T-helper 9 cell (primary cell): ENCODE results near the gene SEMA6A.

ENCODE experiments used
- DNase-seq: peaks from one replicate; pipeline ENCODE4 v3.0.0-alpha.2; 2020

Gene SEMA6A

DNA sequence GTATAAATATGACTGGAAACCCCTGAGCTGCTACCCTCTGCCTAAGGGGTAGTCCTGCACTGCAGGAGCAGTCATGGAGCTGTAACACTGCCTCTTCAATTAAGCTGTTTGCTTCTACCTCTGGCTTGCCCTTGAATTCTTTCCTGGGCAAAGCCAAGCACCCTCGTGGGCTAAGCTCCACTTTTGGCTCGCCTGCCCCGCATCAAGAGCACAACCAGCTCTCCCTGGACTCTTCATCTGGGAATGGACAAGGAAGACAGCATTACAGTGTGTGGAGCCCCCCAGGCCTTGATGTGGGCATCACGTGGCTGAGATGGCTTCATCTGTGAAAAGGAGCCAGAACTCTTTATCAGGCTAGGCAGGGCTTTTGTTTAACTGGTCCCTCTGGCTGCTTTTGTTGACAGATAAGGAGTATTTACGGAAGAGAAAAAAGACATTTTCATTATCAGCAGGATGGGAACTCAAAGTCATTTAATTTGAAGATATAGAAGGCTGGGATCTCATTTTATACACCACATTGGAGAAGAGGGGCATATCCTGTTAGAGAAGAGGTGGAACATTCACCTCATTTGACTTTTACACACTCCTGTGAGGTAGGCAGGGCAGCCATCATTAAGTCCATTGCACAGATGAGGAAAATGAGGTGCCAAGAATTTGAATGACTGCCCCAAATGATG, 137.8 kb downstream of the SEMA6A start:
- DNase-seq = no peak

DNA sequence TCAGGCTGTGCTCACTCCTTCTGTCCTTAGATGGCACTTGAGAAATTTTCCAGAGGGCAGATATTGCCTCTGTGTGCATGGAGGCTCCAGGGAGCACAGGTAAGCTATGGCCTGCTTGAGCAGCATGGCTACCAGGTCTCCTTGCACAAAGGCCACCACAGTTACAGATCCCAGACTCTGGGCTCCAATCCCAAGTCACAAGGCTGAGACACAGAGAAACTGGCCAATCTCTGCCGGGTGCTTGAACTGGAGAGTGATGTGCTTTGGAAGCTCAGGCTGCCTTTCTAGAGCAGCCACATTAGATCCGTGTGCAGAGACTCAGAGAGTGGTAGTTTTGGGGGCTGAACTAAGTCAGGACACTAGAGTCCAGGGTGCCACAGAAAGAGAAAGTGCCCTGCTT, 145.7 kb downstream of the SEMA6A start:
- no peak for DNase-seq

DNA sequence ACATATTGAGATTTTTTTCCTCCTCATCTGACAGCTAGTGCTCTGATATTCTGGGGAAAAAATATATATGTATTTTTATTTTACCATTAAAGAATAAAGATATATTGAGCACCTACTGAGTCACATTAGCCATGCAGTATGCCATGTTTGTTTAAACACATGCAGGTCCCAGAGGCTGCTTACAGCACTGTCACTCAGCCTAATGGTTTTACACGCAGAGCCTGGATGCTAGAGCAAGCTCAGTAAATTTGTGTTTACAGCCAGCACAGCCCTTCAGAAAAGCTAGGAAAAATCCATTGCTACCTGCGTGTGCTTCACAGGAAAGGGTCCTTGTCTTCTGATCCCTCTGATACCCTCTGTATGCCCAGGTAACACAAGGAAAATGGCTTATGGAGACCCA, 146.2 kb downstream of the SEMA6A start:
- no peak for DNase-seq

DNA sequence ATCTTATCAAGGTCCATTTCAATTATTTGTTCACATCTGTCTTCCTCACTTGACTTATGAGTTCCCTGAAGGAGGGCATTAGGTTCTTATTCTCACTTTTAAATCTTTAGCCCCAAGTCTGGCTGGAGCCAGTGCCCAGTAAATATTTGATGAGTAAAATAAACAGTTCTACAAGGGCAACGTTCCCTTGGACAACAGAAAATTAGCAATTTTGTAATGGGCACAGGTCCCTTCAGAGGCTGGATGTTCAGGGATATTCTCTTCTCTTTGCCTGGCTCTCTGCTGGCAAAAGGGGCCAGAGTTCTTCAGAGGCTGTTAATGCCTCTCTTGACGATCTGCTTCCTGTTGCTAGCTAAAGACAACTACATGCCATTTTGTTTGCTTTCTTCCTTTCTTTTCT, 149.7 kb downstream of the SEMA6A start:
- no peak for DNase-seq

DNA sequence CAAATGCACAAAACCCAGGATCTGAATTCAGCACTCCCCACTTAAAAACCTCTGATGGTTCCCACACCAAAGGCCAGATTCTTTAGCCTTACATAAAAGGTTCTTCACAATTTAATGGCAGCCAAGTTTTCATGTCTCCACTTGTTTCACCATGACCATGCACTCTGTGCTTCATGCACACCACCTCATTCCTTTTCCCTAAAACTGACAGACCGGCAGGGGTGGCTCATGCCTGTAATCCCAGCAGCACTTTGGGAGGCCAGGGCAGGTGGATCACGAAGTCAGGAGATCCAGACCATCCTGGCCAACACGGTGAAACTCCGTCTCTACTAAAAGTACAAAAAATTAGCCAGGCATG, 150.4 kb downstream of the SEMA6A start:
- DNase-seq = no peak

DNA sequence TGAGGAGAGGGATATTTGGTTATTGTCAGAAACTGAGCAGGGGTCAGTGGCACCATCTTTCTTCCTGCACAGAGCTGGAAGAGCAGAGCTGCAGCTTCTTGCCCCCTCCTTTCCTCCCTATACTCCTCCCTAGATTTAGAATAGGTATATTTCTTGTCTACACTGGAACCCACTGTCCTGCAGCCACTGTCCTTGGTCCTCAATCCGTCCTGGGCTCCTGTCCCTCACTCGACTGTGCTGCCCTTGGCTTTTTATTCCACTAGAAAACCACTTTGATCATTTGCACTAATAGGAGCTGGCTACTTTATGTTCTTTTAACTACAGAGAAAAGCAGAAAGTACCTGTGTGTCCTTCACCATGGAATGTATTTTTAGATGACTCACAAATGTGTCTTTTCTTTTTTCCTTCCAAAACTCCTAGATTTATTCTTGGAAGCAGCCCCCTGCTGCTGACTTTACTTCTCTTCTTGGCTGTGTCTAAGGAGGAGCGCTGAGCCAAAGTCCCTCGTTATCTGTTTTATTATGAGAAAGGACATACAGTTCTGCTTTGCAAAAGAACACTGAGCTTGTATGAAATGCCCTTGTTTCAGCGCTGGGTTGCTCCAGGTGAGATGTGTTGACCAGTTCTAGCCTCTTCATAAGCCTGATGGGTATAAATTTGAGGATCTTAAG, 150.9 kb downstream of the SEMA6A start:
- no peak for DNase-seq

DNA sequence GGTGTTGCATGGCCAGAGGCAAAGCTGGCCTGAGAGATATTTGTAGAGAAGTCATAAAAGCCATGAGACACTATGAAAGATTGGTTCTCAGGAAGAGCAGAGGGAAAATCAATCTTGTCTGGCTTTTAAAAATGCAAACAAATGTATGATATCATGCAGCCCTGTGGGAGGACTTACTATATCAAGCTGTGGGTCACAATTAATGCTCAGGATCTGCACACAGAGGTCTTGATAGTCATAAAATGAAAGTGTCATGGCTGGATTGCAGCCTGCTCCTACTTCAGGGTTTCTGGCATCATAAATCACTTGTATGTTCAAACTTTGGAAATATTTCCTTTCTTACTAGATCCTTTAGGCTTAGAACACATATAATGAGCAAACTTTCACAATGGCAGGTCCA, 151.5 kb downstream of the SEMA6A start:
- DNase-seq = no peak

DNA sequence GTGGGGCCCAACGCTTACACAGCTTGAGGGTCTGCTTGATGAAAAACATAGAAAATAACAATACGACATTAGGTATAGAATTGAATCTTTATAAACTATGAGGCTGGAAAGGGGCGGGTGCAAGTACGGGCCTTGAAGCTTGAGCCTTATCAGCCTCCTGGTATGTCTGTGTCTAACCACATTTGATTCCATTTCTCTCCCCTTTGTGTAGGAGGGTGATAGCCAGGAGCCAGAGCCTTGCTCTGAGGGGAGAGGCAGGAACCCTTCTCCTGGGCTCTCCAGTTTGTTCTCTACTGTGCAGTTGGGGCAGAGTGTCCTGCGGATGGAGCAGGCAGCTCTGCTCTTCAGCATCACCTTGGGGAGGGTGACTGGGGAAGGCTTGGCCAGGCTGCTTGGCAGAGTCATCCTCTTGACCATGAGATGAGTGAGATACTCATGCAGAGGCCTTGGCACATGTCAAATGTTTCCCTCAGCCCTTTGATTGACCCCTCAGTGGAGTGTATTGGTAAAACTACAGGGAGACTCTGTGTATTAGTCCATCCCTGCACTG, 153.5 kb downstream of the SEMA6A start:
- no peak for DNase-seq

DNA sequence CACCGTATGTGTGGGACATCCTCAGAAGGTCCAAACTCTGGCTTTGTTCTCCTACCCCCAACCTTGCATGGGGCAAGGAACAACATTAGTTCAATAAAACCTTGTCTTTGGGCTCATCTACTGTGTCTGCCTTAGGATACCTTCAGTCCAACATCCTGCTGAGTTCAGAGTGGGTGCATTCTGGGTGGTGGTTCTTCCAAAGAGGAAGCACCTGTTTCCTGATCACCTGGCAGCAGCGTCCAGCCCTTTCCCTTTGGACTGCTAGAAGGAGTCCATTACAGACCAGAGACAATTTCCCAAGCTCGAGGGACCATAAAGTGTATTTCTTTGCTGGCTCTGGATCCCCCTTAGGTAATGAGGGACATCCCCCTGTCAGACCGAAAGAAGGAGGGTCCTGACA, 154.1 kb downstream of the SEMA6A start:
- no peak for DNase-seq

DNA sequence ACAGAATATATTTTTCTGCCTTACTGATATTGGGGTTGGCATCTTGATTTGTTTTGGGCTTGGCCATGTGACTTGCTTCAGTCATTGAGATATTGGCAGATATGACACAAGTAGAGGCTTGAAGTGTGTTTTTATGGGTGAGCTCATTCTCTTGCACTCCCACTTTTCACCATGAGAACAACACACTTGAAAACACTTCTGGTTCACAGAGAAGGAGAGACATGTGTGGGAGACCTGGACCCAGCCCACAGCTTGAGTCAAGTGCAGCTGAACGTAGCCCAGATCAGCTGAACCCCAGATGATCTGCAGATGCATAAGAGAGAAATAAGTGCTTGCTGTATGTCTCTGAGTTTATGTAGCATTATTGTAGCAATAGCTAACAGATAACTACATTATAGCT, 155.4 kb downstream of the SEMA6A start:
- no peak for DNase-seq

DNA sequence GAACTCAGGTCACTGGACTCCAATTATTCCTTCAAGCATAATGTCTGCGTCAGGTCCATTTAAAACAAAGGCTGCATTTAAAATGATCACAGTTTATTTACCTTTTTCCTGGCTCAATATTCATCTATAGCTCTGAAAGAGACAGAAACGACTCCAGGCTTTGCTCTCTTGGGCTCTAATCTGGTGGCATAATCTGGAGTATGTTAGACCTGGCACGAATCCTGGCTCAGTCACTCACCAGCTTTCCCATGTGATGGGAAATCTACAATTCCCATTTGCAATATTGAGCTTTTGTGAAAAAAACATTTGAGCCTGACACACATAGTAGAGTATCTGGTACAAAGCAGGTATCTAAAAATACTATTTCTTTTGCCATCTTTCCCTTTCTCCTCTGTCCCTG, 155.8 kb downstream of the SEMA6A start:
- DNase-seq = no peak

DNA sequence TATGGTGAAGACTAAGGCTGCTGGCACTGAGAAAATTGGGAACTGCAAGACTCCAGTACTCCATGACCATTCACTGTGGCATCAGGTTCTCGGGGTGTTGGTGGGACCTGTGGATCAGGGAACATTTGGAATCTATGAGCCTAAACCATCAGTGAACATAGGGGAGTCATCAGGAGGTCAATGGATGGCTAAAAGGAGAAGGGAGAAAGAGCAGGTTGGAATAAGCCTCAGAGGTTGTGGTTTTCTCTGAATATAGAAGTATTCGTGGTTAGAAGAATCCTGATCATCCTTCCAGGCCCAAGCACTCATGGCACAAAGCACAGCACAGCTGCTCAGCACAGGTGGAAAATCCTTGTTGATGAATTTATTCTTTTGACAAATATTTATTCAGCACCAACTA, 156.6 kb downstream of the SEMA6A start:
- DNase-seq = no peak

DNA sequence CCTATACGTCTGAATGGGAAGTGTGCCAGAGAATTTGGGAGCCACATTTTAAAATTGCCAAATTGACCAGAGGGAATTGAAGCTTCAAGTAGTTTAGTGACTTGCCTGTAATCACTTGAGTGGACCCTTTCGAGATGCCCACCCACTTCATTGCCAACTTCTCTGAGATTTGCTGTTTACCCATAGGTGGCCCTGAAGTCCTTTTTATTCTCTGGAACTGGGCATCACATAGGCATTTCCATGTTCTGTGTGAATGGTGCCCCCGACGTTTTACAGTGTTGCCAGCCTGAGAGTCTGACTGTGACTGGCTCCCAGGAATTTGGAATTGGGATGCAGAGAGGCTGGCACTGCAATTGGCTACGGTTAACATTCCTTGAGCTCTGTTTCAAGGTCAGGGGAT, 158.6 kb downstream of the SEMA6A start:
- no peak for DNase-seq

DNA sequence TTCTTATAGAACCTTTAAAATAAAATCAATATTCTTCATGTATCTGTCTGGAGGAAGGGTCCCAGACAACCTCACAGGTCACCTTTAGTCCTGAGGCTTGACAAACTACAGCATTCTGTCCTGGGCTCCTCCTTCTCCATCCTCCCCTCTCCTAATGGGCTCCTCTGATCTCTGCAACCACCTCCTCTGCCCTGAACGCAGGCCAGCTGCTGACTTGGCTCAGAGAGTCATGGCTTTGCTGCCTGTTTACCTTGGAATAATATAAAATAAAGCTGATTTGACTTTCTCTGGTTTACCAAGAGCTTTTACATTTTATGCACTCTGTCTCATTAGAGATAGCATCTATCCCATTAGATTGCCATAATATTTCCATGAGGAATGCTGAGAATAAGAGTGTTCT, 159.4 kb downstream of the SEMA6A start:
- DNase-seq = no peak

DNA sequence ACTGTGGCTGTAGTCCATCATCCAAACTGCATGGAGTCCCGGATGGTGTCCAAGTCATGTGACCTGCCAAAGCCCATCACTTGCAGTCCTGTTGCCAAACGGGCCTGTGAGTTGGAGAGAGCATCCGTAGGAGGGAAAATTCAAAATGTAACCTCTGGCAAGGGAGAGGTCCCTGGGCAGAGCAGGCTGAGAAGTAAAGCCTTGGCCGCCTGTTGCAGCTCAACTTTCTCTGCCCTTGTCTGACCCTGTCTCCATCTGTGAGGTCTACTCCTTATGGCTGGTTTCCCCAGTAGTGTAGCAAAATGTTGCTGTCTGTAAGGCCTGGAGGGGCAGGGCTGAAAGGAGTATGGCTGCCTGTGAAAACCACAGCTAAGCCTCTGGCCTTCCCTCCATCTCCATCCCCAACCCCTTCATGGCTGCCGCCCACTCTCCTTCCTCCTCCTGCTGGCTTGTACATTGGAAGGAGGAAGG, 163.5 kb downstream of the SEMA6A start:
- no peak for DNase-seq

DNA sequence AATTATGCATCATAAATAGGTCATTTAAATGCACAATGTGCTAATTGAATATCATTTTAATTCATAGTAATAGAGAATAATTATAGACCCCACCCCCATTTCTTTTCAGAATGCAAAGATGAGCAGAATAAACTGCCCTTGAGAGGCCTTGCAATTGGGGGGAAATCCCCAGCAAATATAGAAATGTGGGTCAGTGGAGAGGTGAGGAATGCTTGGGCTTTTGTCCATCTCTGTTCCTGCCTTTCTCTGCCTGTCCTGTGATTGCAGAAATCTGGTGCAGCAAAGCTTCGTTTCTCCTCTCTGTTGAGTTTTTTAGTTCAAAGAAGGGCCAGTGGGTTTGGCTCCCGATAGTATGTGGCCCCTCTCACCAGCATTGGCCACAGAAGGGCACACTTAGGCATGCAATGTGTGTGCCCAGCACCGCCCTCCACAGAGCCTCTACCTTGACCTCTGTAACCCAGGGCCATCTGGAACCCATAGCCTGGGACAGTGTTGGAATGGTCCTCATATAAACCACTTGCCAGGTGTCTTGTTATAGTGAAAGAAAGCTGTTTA, 164.2 kb downstream of the SEMA6A start:
- DNase-seq = no peak

DNA sequence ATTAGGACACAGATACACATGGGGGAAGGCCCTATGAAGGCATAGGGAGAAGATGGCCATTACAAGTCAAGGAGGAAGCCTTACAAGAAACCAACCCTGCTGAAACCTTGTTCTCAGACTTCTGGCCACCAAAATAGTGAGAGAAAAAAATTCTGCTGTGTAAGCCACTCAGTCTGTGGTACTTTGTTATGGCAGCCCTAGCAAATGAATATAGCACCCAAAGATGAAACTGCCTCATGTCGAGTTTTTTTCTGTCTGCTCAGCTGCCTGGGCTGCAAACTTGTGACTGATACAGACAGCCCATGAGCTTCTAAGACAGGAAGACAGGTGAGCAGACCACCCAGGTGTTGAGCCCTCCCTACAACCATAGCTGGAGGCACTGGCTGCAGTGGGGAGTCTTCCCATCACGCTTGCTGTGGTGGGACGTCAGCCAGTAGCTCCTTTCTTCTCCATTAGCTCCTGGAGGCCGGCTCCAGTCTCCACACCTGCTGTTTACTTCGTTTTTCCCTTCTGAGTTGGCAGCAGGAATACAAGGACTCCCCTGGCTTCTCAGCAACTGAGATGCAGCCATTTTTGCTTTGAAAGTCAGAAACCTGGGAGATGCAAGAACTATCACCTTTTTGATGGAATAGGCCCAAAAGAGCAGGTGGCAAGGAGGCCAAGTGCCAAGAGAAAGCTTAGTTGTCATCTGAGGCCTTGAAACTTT, 164.9 kb downstream of the SEMA6A start:
- DNase-seq = no peak

DNA sequence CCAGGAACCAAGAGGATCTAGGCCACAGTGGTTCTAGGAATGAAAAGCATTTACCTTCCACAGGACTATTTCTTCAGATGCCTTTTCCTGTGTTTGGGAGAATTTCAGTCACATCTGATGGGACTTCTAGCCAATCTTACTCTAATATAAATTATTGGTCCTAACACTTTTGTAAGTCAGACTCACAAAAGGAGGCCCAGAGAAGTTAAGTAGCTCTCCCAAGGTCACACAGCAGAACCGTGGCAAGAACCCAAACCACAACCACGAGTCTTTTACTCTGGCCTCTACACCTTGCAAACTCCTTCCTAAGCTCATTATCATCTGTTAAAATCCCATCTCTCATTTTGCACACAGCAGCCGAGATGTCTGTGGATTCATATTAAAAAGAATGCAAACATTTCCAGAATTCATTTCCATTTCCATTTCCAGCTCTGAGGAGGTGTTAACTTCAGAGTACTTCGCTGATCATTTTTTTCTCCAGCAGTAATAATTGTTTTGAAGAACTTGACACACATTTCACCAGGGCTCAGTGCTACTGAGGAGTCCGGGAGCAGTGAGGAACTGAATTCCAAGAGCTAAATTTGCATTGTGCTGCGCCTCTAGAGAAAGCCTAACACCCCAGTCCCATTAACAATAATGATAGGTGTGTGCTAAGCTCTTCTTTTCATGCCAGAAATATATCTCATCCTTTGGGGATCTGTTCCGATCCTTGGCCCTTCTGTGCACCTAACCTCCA, 168.1 kb downstream of the SEMA6A start:
- DNase-seq = no peak

DNA sequence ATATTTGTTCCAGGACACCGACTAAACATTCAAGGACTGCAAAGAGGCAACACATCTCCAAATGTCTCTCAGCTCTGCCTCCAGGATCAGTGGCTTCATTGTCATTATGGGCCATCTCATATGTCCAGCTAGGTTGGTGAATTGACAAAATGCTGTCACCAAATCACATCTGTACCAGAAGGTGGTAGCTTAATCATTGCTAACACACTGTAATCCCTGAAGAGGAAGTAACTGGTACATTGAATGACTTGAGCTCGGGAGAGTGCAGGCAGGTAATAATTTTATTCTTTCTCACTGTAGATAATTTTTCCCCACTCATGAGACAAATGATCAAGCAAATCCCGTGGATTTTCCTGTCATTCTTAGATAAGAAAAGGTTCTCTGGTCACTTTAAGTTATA, 169.8 kb downstream of the SEMA6A start:
- no peak for DNase-seq

DNA sequence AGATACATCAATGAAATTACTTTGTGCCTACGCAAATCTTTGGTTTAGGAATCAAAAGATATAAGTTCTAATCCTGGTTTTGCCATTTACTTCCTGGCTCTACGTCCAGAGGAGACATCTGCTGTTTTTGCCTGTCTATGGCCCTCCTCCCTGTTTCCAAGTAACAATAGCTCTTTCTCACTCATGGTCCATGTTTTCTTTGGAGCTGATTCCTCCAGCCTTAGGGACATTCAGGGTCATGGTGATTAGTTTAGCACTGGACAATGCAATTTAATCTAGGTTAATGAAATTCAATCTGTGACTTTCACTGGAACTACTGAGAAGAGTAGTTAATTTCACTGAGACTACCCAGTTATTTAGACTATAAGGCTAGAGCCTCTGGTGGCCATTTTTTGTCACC, 170.6 kb downstream of the SEMA6A start:
- DNase-seq = no peak

DNA sequence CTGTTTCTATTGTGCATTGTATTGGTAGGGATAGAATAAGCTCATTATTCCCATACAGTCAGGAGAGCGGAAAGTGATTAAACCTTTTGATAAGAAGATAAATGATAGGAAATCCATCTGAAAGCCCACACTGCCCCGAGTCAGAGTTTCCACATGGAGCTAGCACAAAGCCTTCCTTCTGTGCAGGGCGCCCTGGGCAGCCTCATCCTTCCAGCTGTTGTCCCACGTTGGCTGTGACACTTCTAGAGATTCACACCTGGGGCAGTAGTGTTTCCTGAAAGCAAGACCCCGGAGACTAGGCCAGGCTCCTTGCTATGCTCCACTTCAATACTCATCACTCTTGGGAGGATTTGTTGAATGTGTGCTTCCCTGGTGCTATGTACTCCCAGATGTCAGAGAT, 172.4 kb downstream of the SEMA6A start:
- no peak for DNase-seq

DNA sequence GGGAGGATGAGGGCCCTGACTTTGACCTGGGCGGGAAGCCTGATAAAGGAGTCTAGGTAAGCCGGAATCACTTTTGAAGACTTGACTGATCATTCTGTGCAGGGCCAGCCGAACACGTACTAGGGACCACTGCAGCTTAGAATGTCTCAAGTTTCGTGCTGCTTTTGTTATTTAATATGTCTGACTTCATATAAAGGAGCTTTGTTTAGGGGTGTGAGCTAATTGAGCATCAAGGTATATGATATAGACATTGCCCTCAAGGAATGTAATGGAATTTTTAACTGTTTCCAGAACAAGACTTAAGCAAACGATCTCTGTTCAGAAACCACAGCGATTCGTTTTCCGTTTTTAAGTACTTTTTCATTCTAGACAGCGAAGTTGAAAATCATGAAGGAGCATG, 173.0 kb downstream of the SEMA6A start:
- no peak for DNase-seq
